ENCODE measurements around the gene NSUN3.
"Not testable (repeated sequence)": the region's sequence is repeated elsewhere in the genome, so short reads cannot be mapped to it uniquely, and the experiment has no call there.

The NSUN3 gene

DNA sequence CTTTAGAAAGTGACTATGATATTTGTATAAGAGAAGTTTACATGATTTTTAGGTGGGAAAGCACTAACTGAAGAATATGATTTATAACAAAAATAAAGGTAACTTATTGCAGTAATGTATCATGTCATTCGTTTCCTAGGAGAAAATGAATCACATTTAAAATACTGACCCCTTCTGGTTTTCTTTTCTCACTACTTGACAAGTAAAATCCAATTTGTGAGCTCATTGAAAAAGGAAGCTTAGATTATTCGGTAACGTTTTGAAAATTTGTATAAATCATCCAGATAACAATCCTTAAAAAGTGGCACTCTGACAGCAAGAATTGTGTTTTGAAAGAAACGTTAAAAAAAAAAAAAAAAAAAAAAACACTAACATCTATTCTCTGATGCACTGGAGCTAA, 39.0 kb downstream of the NSUN3 start:
- H3K4me3 ChIP-seq (replicated peaks in 1 of 2; ENCODE audit: low read depth in 2 of 2, low read length in 2 of 2), result no peak overlapping the region
- peak; percentile 19 to 56 for DNase-seq (ENCODE audit: low read depth in 2 of 2)
- peak; percentile 21 for TF ChIP-seq CTCF (IDR thresholded peaks at IDR 0.05; ENCODE audit: low read depth, low read length)

DNA sequence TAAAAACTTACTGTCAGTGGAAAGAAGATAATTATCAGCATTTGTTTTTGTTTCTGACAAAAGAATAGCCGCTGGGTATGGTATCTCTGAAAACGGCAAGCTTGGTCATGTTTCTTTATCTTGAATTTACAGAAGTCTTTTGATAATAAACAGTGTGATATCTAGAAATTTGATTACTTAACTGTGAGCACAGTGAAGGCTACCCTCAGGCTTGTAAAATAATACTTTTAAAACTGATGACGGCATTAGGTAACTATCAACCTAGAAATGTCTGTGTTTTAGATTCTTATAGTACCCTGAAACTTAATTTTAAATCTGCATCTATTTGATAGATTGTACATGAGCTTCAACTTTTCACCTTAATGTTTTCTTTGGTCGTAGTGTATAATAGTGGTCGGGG, 43.4 kb downstream of the NSUN3 start:
- H3K4me3 ChIP-seq (replicated peaks in 1 of 2; ENCODE audit: low read depth in 2 of 2, low read length in 2 of 2), result no peak overlapping the region
- DNase-seq (ENCODE audit: low read depth in 2 of 2), result no peak
- no peak for TF ChIP-seq CTCF (IDR thresholded peaks at IDR 0.05; ENCODE audit: low read depth, low read length)

GRCh38 chr3:94110232-94110631, 47.4 kb downstream of the NSUN3 start:
- H3K4me3 ChIP-seq (replicated peaks in 1 of 2; ENCODE audit: low read depth in 2 of 2, low read length in 2 of 2), result not testable (repeated sequence)

GRCh38 chr3:94110854-94111253, 48.0 kb downstream of the NSUN3 start:
- TF ChIP-seq CTCF (IDR thresholded peaks at IDR 0.05; ENCODE audit: low read depth, low read length), result no peak
- DNase-seq (ENCODE audit: low read depth in 2 of 2), result no peak
- no peak overlapping the region for H3K4me3 ChIP-seq (replicated peaks in 1 of 2; ENCODE audit: low read depth in 2 of 2, low read length in 2 of 2)

More at GRCh38 chr3:94110232-94110631, 47.4 kb downstream of the NSUN3 start:
- not testable (repeated sequence) for DNase-seq (ENCODE audit: low read depth in 2 of 2)

- no peak for TF ChIP-seq CTCF (IDR thresholded peaks at IDR 0.05; ENCODE audit: low read depth, low read length)
- H3K4me3 ChIP-seq (replicated peaks in 1 of 2; ENCODE audit: low read depth in 2 of 2, low read length in 2 of 2), result no peak overlapping the region
- DNase-seq (ENCODE audit: low read depth in 2 of 2), result no peak
Observed at GRCh38 chr3:94114666-94115065, 51.8 kb downstream of the NSUN3 start.

DNA sequence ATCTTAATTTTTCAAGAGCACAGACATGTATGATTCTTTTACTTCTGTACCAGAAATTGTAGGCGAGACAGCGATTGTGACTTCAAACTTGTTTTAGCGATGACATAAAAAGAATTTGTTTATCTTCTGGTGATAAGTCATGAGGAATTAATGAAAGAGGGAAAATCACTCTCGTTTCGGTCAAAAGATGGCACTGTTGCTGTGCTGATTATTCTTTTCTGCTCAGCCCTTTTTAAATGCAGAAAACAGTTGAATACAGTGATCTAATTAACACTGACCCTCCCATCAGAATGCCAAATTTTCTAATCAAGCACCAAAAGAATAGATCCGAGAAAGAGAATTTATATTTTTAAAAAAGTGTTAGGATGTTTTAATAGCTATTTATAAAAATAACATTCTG, 52.6 kb downstream of the NSUN3 start:
- peak; percentile 35 for TF ChIP-seq CTCF (IDR thresholded peaks at IDR 0.05; ENCODE audit: low read depth, low read length)
- DNase-seq (ENCODE audit: low read depth in 2 of 2), result peak; percentile 49 to 66
- H3K4me3 ChIP-seq (replicated peaks in 1 of 2; ENCODE audit: low read depth in 2 of 2, low read length in 2 of 2), result no peak overlapping the region

DNA sequence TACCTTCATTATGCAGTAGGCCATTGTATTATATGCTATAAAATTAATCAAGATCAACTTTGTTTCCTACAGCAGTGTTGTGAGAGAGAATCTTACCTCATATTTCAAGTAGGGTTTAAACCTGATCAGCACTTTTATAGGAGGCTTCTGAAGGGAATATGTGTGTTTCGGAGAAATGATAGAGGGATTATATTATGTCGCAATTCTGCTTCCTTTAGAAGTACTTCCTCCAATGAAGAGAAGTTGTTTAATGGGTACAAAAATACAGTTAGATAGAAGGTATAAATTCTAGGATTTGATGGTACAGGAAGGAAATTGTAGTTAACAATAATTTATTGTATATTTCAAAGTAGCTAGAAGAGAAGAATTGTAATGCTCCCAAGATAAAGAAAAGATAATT, 54.9 kb downstream of the NSUN3 start:
- no peak for DNase-seq (ENCODE audit: low read depth in 2 of 2)
- no peak overlapping the region for H3K4me3 ChIP-seq (replicated peaks in 1 of 2; ENCODE audit: low read depth in 2 of 2, low read length in 2 of 2)
- TF ChIP-seq CTCF (IDR thresholded peaks at IDR 0.05; ENCODE audit: low read depth, low read length), result no peak

Measured in cardiac fibroblast (primary cell).